Endothelial cell of umbilical vein (primary cell): ENCODE data around the gene MCOLN3. TPM values are rescaled to one million over a fixed set of nuclear protein-coding genes. Genes with fewer than 3 reads are reported as not detected.

Source experiments
- BruUV-seq: library from RNA; stranded (reverse); fragments of 400-500 nt; replicated peaks from 2 replicates; lab custom pipeline; 2021; lab: Mats Ljungman, UMichigan
- CTCF ChIA-PET: fragments of 300-600, 350-600 bp; sonication (Branson Sonifier 250); formaldehyde crosslinking; loops from one replicate; lab custom pipeline; 2021; ENCODE audit warnings: antibody characterized with exemption, inconsistent platforms; lab: Charles Lee
- POLR2A ChIA-PET: fragments of 300-600, 350-600 bp; sonication (Branson Sonifier 250); formaldehyde crosslinking; loops from one replicate; lab custom pipeline; 2021; ENCODE audit warnings: antibody characterized with exemption, inconsistent platforms; lab: Charles Lee
- DNase-seq: peaks from one replicate; pipeline ENCODE4 v3.0.0-alpha.2; 2011; ENCODE audit warnings: low read depth, low spot score
- FAIRE-seq: peaks from 2 replicates; lab custom pipeline; 2011; peaks lifted over from hg19 to GRCh38; lab: Jason Lieb, UNC
- H2AFZ ChIP-seq: 2 replicates; pipeline ENCODE4 v1.6.0; 2012; ENCODE audit warnings: low read depth, low read length, control low read depth, inconsistent platforms
- H3K27ac ChIP-seq: 2 replicates; pipeline ENCODE4 v1.5.1; 2011; ENCODE audit warnings: low read depth, mild to moderate bottlenecking, control low read depth, low read length, moderate library complexity; ENCODE audit not compliant: insufficient read depth
- H3K27me3 ChIP-seq, 2 experiments: 2 replicates each; pipeline versions ENCODE4 v1.6.0 to v1.6.1; 2011; ENCODE audit warnings: low read length in 2 of 2, mixed read lengths in 1 of 2; ENCODE audit not compliant: control insufficient read depth in 2 of 2, insufficient read depth in 2 of 2
- H3K36me3 ChIP-seq, 2 experiments: 2 replicates in 1 of 2; 3 replicates in 1 of 2; pipeline ENCODE4 v1.5.1; 2011; ENCODE audit warnings: low read length in 2 of 2, mild to moderate bottlenecking in 1 of 2, moderate library complexity in 1 of 2; ENCODE audit not compliant: control insufficient read depth in 2 of 2, insufficient read depth in 2 of 2; ENCODE audit errors: extremely low read depth in 1 of 2
- H3K4me1 ChIP-seq: 3 replicates; pipeline ENCODE4 v1.5.1; 2011; ENCODE audit warnings: mild to moderate bottlenecking, low read length; ENCODE audit not compliant: control insufficient read depth, insufficient read depth; ENCODE audit errors: extremely low read depth
- H3K4me2 ChIP-seq: 2 replicates; pipeline ENCODE4 v1.6.1; 2011; ENCODE audit warnings: low read length, control low read depth, mixed read lengths; ENCODE audit not compliant: insufficient read depth
- H3K4me3 ChIP-seq, 3 experiments: fragments of 200-600 bp in 1 of 3; sonication (generic), shearing (Covaris generic) in 1 of 3; replicated peaks in 1 of 3; 2 replicates each; pipeline ENCODE4 v1.5.1; 2011 to 2016; ENCODE audit warnings: control low read depth in 3 of 3, low read length in 3 of 3, mild to moderate bottlenecking in 2 of 3, inconsistent platforms in 1 of 3, low read depth in 1 of 3, moderate library complexity in 1 of 3; ENCODE audit not compliant: insufficient read depth in 1 of 3
- H3K79me2 ChIP-seq: 2 replicates; pipeline ENCODE4 v1.6.0; 2012; ENCODE audit warnings: low read length, inconsistent platforms; ENCODE audit not compliant: control insufficient read depth, insufficient read depth
- H3K9ac ChIP-seq: replicated peaks from 2 replicates; pipeline ENCODE3; 2011; ENCODE audit warnings: low read length, control low read depth; ENCODE audit not compliant: insufficient read depth; ENCODE audit errors: extremely low read depth
- H3K9me1 ChIP-seq: replicated peaks from 3 replicates; pipeline ENCODE4 v1.6.0; 2011; ENCODE audit warnings: mild to moderate bottlenecking, low read length; ENCODE audit not compliant: control insufficient read depth, insufficient read depth; ENCODE audit errors: extremely low read depth
- H3K9me3 ChIP-seq: replicated peaks from 2 replicates; pipeline ENCODE4 v1.5.1; 2012; ENCODE audit warnings: low read length, inconsistent platforms; ENCODE audit not compliant: control insufficient read depth, insufficient read depth
- H4K20me1 ChIP-seq: replicated peaks from 2 replicates; pipeline ENCODE3; 2011; ENCODE audit warnings: mild to moderate bottlenecking, low read length; ENCODE audit not compliant: control insufficient read depth, insufficient read depth; ENCODE audit errors: extremely low read depth
- CTCF ChIP-seq, 2 donors: IDR thresholded peaks; 1 replicate in 1 of 2; 2 replicates in 1 of 2; pipeline ENCODE4 v1.5.1; 2011; ENCODE audit warnings: low read length in 2 of 2, mild to moderate bottlenecking in 2 of 2, moderate library complexity in 2 of 2, control low read depth in 1 of 2, inconsistent platforms in 1 of 2, low read depth in 1 of 2; ENCODE audit not compliant: insufficient read depth in 1 of 2; ENCODE audit errors: extremely low read depth in 1 of 2
- EZH2 ChIP-seq: IDR thresholded peaks from 2 replicates; pipeline ENCODE4 v1.6.1; 2012; ENCODE audit warnings: borderline replicate concordance, low read depth, mild to moderate bottlenecking, moderate library complexity, low read length, inconsistent platforms; ENCODE audit not compliant: severe bottlenecking
- FOS ChIP-seq: IDR thresholded peaks from 2 replicates; pipeline ENCODE4 v1.6.1; 2011; ENCODE audit warnings: mild to moderate bottlenecking, low read length, moderate library complexity, borderline replicate concordance; ENCODE audit not compliant: insufficient read depth
- GATA2 ChIP-seq: IDR thresholded peaks from 2 replicates; pipeline ENCODE4 v1.7.0; 2011; ENCODE audit warnings: low read depth, mild to moderate bottlenecking, moderate library complexity, mixed read lengths, low read length; ENCODE audit not compliant: insufficient read length, insufficient read depth
- JUN ChIP-seq: IDR thresholded peaks from 2 replicates; pipeline ENCODE4 v1.6.1; 2011; ENCODE audit warnings: borderline replicate concordance, low read depth; ENCODE audit not compliant: insufficient read length, insufficient read depth
- MAX ChIP-seq: IDR thresholded peaks from 2 replicates; pipeline ENCODE4 v1.6.1; 2011; ENCODE audit not compliant: insufficient read depth, insufficient read length
- MYC ChIP-seq: IDR thresholded peaks from one replicate; pipeline ENCODE4 v1.6.1; 2011; ENCODE audit warnings: mild to moderate bottlenecking, low read depth, low read length
- POLR2A ChIP-seq: IDR thresholded peaks from 2 replicates; pipeline ENCODE4 v1.6.1; 2012; ENCODE audit warnings: low read depth, mild to moderate bottlenecking, control low read depth, low read length
- POLR2AphosphoS5 ChIP-seq: IDR thresholded peaks from 2 replicates; pipeline ENCODE4 v1.6.1; 2012; ENCODE audit warnings: low read depth, mild to moderate bottlenecking, control low read depth, low read length, moderate library complexity; ENCODE audit not compliant: insufficient read depth
- dilution Hi-C: fragments of 300-500 bp; cut with MboI; formaldehyde crosslinking; loops from one replicate; pipeline ENCODE4 v1.15.0; 2019; ENCODE audit warnings: low sequenced_read_pairs; ENCODE audit not compliant: extremely low pct_ligation_motif_present
- intact Hi-C: fragments of 100-400 bp; cut with micrococcal nuclease; formaldehyde crosslinking; loops from one replicate; pipeline ENCODE4 v1.10.0; 2022
- polyA plus RNA-seq, 4 experiments: library from polyadenylated mRNA; depleted of rRNA in 3 of 4; stranded (reverse) in 3 of 4; unstranded in 1 of 4; fragments of >200 nt; gene quantifications; 2 replicates each; pipeline versions ENCODE4 v1.2.1 to v1.2.3, GENCODE V29; 2011 to 2012; ENCODE audit warnings: missing spikeins in 1 of 4
- total RNA-seq: library from RNA; stranded (reverse); gene quantifications from 2 replicates; pipeline ENCODE4 v1.2.3, GENCODE V29; 2021

Gene MCOLN3
- total and polyA plus RNA-seq, 2 donors (not counting 3 experiments of a cell fraction or from before 2014, with no cell fraction given): 0.06 TPM; not detected in 1

DNA sequence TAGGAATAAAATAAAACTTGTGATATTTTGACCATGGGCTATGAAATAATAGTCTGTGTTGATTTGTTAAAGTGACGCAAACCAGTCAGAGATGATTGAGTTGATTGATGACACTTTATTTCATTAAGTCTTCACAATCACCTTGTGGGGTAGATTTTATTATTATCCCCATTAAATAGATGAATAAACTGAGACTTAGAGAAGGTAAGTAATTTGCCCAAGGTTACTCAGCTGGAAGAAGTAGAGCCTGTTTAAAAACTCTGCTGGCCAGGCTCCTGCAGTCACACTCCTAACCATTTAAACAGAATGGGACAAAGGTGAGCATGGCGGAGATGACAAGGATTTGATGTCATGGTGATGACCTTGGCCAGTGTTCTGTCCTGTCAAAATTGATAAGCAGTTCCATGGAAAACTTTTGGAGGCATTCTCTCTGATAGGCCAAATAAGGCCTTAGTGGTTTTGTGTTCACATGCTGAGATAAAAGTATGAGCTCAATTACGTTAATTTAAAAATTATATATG is 22.7 kb upstream of the MCOLN3 start:
- Histone ChIP-seq H3K9me1 (no peaks in the 10 kb centered on the region), H3K4me3 (no peak overlapping the region), H3K9me3 (no peaks in the 10 kb centered on the region), H3K79me2 (no peaks in the 10 kb centered on the region), H3K4me1 (no peaks in the 10 kb centered on the region), H3K27ac (no peak overlapping the region), H3K9ac (no peak overlapping the region), H3K36me3 (no peaks in the 10 kb centered on the region), H4K20me1 (no peaks in the 10 kb centered on the region), H3K27me3 (peaks cover 0 to 3% of the 10 kb centered on the region in 2 experiments), H3K4me2 (no peak overlapping the region), H2AFZ (no peak overlapping the region)
- no TSS peak for BruUV-seq
- ChIA-PET CTCF (interaction anchor here (1.6 kb wide), 1 partner anchor 9 kb away, joined by 6 read pairs; a partner anchor contains a TSS), POLR2A (no interaction called here)
- TF ChIP-seq MYC (no peak), POLR2AphosphoS5 (no peak), JUN (no peak), GATA2 (no peak), CTCF (IDR thresholded peaks at IDR 0.05; ENCODE audit: extremely low read depth in 1 of 2, insufficient read depth in 1 of 2, low read depth in 1 of 2, low read length in 2 of 2) (no peak), FOS (no peak), MAX (no peak), EZH2 (no peak), POLR2A (no peak)
- dilution Hi-C loops: no loop called here
- no peak for FAIRE-seq
- intact Hi-C loops: no loop called here
- no peak for DNase-seq
